ENCODE measurements around the gene PYGO2.
"Not testable (repeated sequence)": the region's sequence is repeated elsewhere in the genome, so short reads cannot be mapped to it uniquely, and the experiment has no call there.

GRCh38 chr1:154986736-154987135 lies 25.2 kb upstream of the PYGO2 start:
- not testable (repeated sequence) for TF ChIP-seq POLR2A (IDR thresholded peaks at IDR 0.05; ENCODE audit: low read depth); CTCF (IDR thresholded peaks at IDR 0.05)

Data from esophagus muscularis mucosa (tissue), 3 donors.